ENCODE data around the gene KRT79. TPM values are rescaled to one million over a fixed set of nuclear protein-coding genes. Genes with fewer than 3 reads are reported as not detected.

Gene KRT79
- total and polyA plus RNA-seq, 2 of the 8 experiments (the other 6 are each of a cell fraction or from before 2014, with no cell fraction given) = not detected

GRCh38 chr12:52849511-52849910 lies 15.4 kb upstream of the KRT79 start:
- H3K4me3 ChIP-seq (ENCODE audit: extremely low read depth in 1 of 4, insufficient read depth in 2 of 4, low read depth in 3 of 4, low read length in 4 of 4) = no peak overlapping the region
- H3K36me3 ChIP-seq (ENCODE audit: control insufficient read depth in 2 of 4, insufficient read depth in 4 of 4, low read length in 3 of 4) = no peaks in the 10 kb centered on the region
- H2BK120ac ChIP-seq (replicated peaks; ENCODE audit: low read depth, low read length) = no peak overlapping the region
- H3K4me1 ChIP-seq (replicated peaks in 1 of 4; ENCODE audit: control insufficient read depth in 3 of 4, insufficient read depth in 4 of 4, low read length in 3 of 4) = no peaks in the 10 kb centered on the region
- H2AFZ ChIP-seq (ENCODE audit: low read length) = no peak overlapping the region
- H3K9me3 ChIP-seq (ENCODE audit: insufficient read depth in 2 of 2, low read depth in 1 of 2, low read length in 1 of 2) = no peaks in the 10 kb centered on the region
- H2BK12ac ChIP-seq (ENCODE audit: low read depth, low read length) = no peak overlapping the region
- H4K91ac ChIP-seq (replicated peaks; ENCODE audit: insufficient read length, low read length) = no peak overlapping the region
- no peak overlapping the region for H3K27ac ChIP-seq (ENCODE audit: low read depth, low read length)
- H3K23me2 ChIP-seq (ENCODE audit: low read depth, low read length) = no peaks in the 10 kb centered on the region
- no peaks in the 10 kb centered on the region for H4K20me1 ChIP-seq (replicated peaks in 1 of 2; ENCODE audit: control insufficient read depth in 1 of 2, insufficient read depth in 2 of 2, low read length in 2 of 2)
- H2BK5ac ChIP-seq (ENCODE audit: low read depth, low read length) = no peak overlapping the region
- H3K18ac ChIP-seq (ENCODE audit: extremely low read depth, low read length) = no peak overlapping the region
- H3K9ac ChIP-seq (replicated peaks in 1 of 4; ENCODE audit: extremely low read depth in 1 of 4, low read depth in 3 of 4, low read length in 3 of 4) = no peak overlapping the region
- H3K14ac ChIP-seq (ENCODE audit: insufficient read length) = no peak overlapping the region
- H2AK5ac ChIP-seq (ENCODE audit: low read depth, low read length) = no peak overlapping the region
- H2BK20ac ChIP-seq (ENCODE audit: low read length) = no peak overlapping the region
- POLR2A ChIA-PET (ENCODE audit: partially characterized antibody) = no interaction called here
- H3K56ac ChIP-seq (replicated peaks; ENCODE audit: insufficient read length, low read depth, low read length) = no peak overlapping the region
- CTCF ChIA-PET (ENCODE audit: partially characterized antibody) = interaction anchor here (0.9 kb wide), 1 partner anchor 477 kb away, joined by 4 read pairs; no protein-coding TSS in a partner anchor
- WGBS, 2 experiments (ENCODE audit: extremely low coverage in 1 of 2, insufficient coverage in 1 of 2, insufficient read length in 1 of 2, insufficient replicate concordance in 2 of 2, low coverage in 1 of 2, low lambda C conversion rate in 2 of 2, missing lambda C conversion rate in 1 of 2) = 86% methylated on average over 6 of the region's 6 CpGs; no CpG with 5 or more reads in 1 of the 2 experiments
- H2BK15ac ChIP-seq (ENCODE audit: low read length) = no peak overlapping the region
- H3K79me1 ChIP-seq (ENCODE audit: low read depth, low read length) = no peaks in the 10 kb centered on the region
- H3K23ac ChIP-seq (ENCODE audit: insufficient read length) = no peak overlapping the region
- DNase-seq (ENCODE audit: low read depth in 1 of 2, low spot score in 2 of 2) (no peak), FAIRE-seq (no peak)
- no peak overlapping the region for H4K8ac ChIP-seq (ENCODE audit: extremely low read depth, insufficient read depth, low read length)
- H3K4me2 ChIP-seq (ENCODE audit: insufficient read depth in 1 of 2, low read depth in 2 of 2, low read length in 2 of 2) = no peak overlapping the region
- no peak overlapping the region for H4K5ac ChIP-seq (ENCODE audit: insufficient read length, low read depth, low read length)
- H3K4ac ChIP-seq (replicated peaks; ENCODE audit: insufficient read length, low read depth, low read length) = no peak overlapping the region
- no peaks in the 10 kb centered on the region for H3K79me2 ChIP-seq (ENCODE audit: control insufficient read depth in 1 of 2, insufficient read depth in 2 of 2, low read length in 2 of 2)
- H3K27me3 ChIP-seq (replicated peaks in 1 of 4; ENCODE audit: control insufficient read depth in 3 of 4, extremely low read depth in 1 of 4, insufficient read depth in 3 of 4, low read length in 3 of 4) = no peaks in the 10 kb centered on the region; a peak in 1 of 7 replicates
- TF ChIP-seq SUZ12 (IDR thresholded peaks at IDR 0.05; ENCODE audit: low read length) = no peak
- TF ChIP-seq, protein P1, sequence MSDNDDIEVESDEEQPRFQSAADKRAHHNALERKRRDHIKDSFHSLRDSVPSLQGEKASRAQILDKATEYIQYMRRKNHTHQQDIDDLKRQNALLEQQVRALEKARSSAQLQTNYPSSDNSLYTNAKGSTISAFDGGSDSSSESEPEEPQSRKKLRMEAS (IDR thresholded peaks at IDR 0.05) = no peak
- TF ChIP-seq, protein P2, sequence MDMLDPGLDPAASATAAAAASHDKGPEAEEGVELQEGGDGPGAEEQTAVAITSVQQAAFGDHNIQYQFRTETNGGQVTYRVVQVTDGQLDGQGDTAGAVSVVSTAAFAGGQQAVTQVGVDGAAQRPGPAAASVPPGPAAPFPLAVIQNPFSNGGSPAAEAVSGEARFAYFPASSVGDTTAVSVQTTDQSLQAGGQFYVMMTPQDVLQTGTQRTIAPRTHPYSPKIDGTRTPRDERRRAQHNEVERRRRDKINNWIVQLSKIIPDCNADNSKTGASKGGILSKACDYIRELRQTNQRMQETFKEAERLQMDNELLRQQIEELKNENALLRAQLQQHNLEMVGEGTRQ (IDR thresholded peaks at IDR 0.05; ENCODE audit: low read length) = no peak
- TF ChIP-seq, protein P3, sequence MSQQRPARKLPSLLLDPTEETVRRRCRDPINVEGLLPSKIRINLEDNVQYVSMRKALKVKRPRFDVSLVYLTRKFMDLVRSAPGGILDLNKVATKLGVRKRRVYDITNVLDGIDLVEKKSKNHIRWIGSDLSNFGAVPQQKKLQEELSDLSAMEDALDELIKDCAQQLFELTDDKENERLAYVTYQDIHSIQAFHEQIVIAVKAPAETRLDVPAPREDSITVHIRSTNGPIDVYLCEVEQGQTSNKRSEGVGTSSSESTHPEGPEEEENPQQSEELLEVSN (IDR thresholded peaks at IDR 0.05) = no peak
- TF ChIP-seq BACH1 (IDR thresholded peaks at IDR 0.05; ENCODE audit: low read length) = no peak

Measured in H1 (cell line).